GM18870 (cell line): ENCODE measurements around the gene HTR5A.
A peak's percentile ranks its signal among the peaks of the same experiment; 100 is the strongest.
"Not testable (repeated sequence)": the region's sequence is repeated elsewhere in the genome, so short reads cannot be mapped to it uniquely, and the experiment has no call there.

ENCODE experiments used
- ATAC-seq: cut with Tn5 transposase; IDR thresholded peaks from one replicate; pipeline ENCODE4 v1.9.1; 2021; ENCODE audit warnings: moderate library complexity; ENCODE audit not compliant: unreplicated experiment

HTR5A gene

DNA sequence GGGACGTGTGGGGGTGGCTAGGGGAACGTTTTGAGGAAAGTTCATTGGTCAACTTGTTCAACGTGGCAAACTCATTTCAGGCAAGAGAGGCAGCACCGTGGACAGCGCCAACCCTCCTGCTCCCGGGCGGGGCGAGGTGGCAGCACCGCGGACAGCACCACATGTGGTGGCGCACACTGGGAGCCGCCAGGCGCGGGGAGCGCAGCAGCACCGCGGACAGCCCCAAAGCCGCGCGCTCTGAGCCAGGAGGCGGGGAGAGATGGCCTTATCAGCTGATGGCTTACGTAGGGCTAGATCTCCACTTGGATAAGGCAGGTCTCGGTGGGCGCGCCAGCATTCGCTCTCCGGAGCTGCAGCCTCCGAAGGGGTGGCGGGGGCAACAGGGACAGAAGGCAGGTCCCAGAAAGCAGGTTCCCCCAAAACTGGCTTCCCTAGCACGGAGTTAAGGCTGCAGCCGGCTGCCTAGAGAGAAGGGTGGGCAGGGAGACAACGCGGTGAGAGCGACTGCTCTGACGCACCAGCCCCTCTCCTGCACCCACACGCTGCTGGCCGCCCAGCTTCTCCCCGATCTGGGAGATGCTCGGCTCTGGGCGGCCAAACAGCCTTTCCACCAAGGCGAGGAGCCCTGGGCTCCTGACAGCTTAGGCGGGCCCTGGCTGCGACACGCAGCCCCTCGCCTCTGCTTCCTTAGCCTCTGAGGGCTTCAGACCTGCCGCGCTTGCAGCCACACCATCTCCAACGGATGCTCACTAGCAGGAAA lies at the start of gene HTR5A:
TSS of gene HTR5A (plus strand) at position 333 of the 760 bp plus-strand sequence. CDS start 576 bp downstream, outside the sequence.
- ATAC-seq: peak; percentile 70

DNA sequence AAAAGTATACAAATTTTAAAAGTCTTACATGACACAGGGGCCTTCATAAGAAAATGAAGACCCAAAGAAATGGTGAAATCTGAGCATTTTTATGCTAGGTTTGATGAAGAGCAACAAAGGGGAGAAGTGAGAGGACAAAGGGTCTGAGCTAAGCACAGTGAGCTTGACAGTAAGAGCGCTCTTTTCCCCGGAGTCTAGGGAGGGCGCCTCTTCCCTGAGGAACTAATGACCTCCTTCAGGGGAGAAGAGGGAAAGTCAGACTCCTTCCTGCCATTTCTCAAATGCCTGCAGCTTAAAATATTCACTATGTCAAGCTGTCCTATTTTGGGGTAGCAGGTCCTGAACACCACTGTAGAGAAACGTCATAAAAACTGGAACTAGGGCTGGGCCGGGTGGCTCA lies 49.1 kb upstream of the HTR5A start:
- no peak for ATAC-seq

DNA sequence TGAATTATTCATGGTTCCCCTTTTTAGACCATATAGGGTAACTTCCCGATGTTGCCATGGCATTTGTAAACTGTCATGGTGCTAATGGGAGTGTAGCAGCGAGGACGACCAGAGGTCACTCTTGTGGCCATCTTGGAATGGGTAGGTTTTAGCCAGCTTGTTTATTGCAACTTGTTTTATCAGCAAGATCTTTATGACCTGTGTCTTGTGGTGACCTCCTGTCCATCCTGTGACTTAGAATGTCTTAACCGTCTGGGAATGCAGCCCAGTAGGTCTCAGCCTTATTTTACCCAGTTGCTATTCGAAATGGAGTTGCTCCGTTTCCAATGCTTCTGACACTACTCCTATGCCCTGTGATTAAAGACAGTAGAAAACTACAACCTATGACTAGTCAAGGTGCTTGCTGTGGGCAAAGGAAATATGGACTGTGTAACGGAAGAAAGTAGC lies 48.4 kb upstream of the HTR5A start:
- ATAC-seq: no peak

DNA sequence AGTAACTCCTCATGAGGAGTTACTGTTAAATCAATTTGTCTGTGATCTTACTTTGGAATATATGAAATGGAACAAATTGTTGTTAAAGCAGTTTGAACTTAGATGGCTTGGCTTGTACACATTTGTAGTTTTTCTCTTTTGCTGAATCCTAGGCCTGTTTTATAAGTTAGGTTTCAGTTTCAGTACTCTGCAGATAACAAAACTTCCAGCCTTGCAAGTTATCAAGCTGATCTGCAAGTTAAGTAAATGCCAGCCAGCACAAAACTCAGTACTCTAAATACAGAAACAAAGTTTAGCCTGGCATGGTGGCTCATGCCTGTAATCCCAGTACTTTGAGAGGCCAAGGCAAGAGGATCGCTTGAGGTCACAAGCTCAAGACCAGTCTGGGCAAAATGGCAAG lies 42.2 kb upstream of the HTR5A start:
- ATAC-seq: no peak

DNA sequence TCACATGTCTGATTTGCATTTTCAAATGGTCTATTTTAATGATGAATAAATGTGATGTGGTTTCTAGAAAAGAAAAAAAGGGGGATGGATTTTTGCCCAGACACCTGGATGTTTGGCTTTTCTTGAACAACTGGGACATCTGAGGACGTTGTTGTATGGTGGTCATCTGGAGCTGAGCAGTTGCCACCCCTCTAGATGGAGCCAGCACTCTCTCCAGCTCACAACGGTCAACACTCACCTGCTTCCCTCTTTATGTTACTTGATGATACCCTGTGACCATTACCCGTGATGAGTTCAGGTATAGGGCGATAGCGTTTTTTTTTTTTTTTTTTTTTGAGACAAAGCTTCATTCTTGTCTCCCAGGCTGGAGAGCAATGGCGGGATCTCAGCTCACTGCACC lies 37.1 kb upstream of the HTR5A start:
- no peak for ATAC-seq

DNA sequence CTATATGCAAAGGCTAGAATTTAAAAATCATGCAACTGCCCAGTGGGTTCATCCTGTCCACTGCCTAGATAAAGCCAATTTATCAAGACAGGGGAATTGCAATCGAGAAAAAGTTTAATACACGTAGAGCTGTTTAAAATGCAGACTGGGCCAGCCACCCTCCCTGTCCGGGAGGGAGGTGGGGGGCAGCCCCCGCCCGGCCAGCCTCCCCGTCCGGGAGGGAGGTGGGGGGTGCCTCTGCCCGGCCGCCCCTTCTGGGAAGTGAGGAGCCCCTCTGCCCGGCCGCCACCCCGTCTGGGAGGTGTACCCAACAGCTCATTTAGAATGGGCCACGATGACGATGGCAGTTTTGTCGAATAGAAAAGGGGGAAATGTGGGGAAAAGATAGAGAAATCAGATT lies 35.6 kb upstream of the HTR5A start:
- not testable (repeated sequence) for ATAC-seq

DNA sequence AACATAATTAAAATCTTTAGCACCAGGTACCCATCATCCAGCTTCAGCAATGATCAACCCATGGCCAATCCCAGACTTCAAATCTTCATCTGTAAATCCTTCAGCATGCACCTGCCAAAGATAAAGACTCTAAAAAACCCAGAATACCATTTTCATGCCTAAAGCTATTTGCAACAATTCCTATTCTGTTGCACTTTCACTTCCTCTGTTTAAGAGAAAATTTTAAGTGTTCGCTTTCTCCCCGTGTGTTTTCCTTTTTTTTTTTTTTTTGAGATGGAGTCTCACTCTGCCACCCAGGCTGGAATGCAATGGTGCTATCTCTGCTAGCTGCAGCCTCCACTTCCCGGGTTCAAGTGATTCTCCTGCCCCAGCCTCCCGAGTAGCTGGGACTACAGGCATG lies 31.8 kb upstream of the HTR5A start:
- no peak for ATAC-seq

DNA sequence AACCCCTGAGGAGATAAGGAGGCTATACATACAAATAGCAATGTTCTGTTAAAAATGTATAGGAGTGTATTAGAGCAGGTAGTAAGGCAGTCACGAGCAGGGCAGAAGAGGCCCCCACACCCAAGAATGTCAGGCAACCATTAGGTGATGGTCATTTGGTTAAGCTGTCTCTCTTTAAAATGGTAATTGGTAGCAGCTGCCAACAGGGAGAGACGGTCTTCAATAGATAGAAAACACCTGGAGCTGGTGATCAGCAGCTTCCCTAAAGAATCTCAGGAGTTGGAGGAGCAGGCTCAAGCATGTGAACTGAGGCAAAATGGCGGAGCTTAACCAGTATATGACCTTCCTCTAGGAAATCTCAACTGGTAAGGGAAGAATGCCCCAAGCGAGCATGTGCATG lies 26.4 kb upstream of the HTR5A start:
- ATAC-seq: no peak

DNA sequence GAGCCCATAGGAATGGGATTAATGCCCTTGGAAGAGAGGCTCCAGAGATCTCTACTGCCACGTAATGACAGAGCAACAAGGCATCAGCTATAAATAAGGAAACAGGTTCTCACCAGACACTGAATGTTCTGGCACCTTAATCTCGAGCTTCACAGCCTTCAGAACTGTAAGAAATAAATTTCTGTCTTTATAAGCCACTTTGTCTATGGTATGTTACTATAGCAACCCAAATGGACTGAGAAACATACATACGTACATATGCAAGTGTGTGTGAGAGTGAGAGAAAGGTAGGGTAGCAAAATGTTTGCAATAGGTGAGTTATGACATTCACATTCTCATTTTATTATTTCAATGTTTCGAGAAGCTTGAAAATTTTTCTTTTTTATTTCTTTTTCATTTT lies 22.1 kb upstream of the HTR5A start:
- ATAC-seq: no peak

DNA sequence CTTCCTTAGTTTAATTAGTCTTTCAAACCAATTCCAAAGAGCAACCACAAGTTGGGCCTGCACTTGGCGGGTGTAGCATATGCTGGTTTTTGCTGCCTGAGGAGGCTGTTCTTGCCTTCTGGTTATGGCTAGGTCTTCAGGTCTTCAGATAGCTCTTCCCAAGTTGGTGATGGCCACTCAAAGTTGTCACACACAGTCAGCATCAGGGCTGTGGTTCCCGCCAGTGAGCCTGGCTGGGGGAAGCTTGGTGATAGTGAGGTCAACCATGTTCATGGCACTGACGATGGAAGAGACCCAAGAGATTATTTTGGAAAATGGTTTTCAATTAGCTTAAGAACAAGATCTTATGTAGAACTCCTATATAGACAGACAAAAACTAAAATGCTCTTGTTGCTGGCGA lies 18.8 kb upstream of the HTR5A start:
- ATAC-seq: no peak

DNA sequence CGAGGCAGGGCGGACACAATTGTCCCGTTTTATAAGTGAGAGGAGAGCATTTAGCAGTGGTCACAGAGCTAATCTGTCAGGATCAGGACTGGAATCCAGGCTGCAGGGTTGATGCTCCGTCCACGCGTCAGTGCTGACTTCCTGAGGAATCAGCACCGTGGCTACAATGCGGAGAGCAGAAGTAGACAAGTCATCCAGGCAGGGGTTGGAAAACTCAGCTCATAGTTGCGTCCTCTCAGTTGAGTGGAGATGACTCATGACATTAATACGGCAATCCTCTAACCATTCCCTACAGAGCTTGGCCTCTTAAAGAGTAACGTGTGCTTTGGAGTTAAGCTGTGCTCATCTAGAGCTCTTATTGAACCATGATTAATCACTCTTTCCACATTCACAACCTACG lies 17.1 kb upstream of the HTR5A start:
- no peak for ATAC-seq

DNA sequence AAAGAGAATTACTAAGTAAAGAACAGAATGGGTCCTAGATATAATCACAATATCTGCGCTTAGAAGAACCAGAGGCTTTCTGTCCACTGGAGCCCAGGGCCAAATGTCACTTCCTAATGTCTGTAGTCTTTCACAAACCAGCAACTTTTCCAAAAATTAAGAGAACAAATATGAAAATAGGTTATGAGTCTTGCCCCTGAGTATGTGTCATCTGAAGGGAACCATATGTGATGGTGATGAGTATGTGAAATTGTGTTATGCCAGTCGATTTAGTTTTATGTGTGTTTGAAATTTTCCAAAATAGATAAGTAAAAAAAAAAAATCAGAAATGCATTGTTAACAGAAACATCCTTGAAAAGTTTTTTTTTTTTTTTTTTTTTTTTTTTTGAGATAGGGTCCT lies 15.4 kb upstream of the HTR5A start:
- ATAC-seq: no peak

DNA sequence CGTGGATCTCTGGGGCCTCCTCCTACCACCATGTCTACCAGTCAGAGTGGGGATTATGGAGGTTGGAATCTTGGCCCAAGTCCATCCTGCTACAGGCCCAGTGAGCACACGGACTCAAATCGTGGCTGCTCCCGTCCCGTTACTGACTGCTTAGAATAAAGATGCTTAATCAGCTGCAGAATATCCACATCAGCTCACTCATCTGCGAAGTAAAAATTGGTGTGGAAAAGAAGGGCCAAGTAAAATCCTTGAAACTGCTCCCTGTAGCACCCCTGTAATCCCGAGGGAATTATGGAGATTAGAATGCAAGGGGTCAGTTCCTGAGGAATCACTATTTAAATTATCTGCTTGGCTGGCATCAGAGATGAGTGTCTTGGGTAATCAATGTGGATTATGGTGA lies 13.0 kb upstream of the HTR5A start:
- ATAC-seq: no peak

DNA sequence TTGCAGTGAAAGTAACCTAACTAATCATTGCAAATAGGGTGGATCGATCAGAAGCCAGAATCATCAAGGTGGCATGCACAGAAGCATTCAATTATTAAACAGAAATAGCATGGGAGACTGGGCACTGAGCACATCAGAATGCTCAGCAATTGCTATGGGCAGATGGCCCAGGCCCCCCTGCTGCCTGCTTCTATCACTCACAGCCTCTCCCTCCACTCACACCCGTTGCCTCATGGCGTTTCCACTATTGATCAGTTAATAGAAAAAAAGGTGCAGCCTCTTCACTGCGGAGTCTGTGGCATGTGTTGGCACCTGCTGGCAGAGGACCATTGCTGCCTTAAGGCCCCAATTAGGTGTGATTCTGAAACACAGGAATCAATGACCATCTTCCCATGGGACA lies 11.2 kb upstream of the HTR5A start:
- no peak for ATAC-seq

DNA sequence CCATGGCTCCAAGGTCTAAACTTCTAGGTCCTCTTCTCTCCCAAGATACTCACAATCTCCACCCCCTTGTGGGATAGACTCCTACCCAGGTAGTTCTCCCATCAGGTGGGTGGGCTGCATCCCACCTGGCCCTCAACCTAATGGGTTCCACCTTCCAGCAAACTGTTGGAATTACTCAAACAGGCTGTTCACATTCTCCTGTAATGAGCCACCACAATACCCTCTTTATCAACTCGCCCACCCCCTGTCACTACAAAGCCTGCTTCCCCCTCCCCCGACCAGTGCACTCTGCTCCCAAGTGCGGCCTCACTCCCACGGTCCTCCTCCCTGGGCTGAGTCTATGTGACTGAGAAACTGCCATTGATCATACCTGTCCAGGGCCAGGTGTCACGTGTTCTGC lies 10.4 kb upstream of the HTR5A start:
- ATAC-seq: no peak

DNA sequence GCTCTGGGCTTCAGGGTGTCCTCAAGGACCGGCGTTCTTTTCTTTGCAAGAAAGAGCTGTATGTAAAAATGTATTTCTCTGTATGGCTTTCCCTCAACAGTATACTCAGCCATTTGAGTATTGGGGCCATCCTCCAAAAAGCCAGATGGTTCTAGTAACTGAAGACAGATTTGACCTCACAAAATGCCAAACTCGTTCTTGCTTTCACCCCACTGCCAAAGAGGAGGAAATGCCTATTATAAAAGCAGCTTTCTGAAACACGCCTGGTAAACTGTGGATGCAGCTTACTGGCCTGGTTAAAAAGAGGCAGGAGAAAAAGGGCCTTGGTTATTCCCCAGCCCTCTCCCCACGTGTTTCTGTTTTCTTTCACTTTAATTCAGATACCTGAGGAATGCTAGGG lies 7.7 kb upstream of the HTR5A start:
- ATAC-seq: no peak

DNA sequence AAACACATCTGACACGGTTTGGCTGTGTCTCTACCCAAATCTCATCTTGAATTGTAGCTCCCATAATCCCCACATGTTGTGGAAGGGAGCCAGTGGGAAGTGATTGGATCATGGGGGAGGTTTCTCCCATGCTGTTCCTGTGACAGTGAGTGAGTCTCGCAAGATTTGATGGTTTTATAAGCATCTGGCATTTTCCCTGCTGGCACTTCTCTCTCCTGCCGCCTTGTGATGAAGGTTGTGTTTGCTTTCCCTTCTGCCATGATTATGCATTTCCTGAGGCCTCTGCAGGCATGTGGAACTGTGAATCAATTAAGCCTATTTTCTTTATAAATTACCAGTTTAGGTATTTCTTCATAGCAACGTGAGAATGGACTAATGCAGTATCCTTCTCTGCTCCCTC lies 5.9 kb upstream of the HTR5A start:
- no peak for ATAC-seq

DNA sequence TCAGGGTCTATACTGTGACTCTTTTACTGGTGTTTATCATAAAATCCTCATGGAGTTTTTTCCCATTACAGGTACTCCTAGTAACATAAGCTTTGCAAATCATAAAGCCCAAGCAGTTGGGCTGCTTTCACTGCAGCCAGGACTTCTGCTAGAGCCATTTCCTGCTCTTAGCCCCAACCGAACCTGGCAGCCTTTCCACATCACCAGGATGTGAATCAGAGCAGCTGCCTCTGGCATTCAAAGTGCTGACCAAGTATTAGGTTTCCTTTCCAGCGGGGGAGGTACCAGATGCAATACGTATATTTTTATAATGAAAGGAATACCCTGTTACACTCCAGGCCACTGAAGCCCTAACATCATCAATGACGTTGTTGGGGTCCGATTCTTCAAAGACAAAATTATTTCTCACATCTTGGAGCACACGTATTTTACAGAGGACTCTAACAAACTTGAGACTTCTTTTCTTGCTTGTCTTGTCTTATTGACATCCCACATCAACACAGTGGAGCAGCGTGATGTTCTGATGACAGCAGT lies 3.6 kb upstream of the HTR5A start:
- ATAC-seq: no peak

DNA sequence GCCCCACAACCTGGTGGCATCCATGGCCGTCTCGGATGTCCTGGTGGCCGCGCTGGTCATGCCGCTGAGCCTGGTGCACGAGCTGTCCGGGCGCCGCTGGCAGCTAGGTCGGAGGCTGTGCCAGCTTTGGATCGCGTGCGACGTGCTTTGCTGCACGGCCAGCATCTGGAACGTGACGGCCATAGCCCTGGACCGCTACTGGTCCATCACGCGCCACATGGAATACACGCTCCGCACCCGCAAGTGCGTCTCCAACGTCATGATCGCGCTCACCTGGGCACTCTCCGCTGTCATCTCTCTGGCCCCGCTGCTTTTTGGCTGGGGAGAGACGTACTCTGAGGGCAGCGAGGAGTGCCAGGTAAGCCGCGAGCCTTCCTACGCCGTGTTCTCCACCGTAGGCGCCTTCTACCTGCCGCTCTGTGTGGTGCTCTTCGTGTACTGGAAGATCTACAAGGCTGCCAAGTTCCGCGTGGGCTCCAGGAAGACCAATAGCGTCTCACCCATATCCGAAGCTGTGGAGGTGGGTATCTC lies 1.1 kb downstream of the HTR5A start:
- ATAC-seq: no peak

DNA sequence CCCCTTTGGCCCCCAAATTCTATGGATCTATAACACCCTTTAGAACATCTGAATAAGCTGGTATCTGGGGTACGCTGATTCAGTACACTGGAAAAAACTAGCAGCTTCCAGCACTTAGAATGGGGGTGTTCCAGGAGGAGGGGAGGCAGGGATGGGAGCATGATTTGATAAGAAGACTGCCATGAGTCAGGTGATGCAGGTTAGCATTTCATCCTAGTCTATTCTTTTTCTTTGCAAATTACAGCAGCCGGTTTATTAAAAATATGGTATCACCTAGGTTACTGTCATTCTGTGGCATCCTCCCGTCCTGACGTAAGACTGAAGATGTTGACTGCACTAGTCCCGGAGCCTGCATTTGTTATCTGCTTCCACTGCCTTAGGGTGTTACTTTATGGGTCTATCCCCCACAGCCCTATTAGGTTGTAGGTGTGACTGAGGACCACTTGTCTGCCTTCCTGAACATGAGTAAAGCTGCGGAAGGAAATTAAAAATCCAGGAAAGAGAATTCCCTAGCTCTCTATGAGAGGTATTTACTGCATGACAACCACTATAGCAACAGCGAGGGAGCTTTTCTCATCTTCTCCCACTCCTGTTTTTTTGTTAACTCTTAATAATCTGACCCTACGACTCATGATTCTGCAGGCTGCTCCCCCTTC lies 1.9 kb downstream of the HTR5A start:
- ATAC-seq: no peak

DNA sequence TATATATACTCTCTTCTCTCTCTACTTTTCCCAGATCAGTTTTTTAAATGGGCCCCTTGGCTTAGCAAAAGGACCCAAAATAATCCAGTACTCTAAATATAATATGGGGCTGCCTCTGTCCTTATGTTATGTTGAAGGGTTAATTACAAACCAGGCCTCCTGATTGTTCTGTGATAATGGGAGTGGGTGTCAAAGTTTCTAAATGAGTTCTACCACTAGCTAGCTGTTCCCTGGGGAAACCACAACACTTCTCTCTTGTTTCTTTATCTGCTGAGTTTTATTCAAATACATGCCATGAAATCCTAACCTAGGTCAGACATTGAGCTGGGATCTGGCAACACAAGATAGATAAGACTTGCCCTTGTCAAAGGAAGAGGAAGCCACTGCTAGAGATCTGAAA lies 3.8 kb downstream of the HTR5A start:
- ATAC-seq: no peak

DNA sequence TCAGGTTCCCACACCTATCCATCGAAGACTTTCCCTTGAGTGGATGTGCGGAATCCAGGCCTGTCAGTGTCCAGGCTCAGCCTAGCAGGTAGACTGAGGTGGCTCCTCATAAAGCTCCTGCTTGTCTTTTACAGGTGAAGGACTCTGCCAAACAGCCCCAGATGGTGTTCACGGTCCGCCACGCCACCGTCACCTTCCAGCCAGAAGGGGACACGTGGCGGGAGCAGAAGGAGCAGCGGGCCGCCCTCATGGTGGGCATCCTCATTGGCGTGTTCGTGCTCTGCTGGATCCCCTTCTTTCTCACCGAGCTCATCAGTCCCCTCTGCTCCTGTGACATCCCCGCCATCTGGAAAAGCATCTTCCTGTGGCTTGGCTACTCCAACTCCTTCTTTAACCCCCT lies 13.9 kb downstream of the HTR5A start:
- ATAC-seq: no peak
